HG02840 (cell line): ENCODE data around the gene METTL3.
A peak's percentile ranks its signal among the peaks of the same experiment; 100 is the strongest.

Experiments used
- ATAC-seq: cut with Tn5 transposase; IDR thresholded peaks from one replicate; pipeline ENCODE4 v1.9.1; 2021; ENCODE audit warnings: mild to moderate bottlenecking, moderate library complexity, moderate number of reproducible peaks; ENCODE audit not compliant: unreplicated experiment, low FRiP score

METTL3 gene

DNA sequence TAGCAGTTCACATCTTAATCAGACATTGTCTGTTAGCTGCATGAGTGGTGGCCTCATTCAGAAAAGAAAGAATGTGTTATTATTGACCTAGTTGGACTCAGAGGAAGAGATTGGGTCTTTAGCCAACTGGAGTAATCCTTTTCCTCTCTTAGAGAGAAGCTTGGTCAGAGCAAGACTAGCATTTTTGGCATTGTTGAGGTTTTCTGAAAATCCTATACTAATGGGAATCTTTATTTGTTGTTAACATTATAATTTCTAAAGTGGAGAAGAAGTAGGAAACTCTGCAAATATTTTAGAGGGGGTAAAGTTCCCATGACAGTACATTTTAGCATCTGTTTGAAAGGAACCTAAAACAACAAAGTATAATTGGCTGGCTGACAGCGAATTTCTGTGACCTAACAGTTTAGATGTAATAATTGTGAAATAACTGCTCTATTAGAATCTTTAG is 24.5 kb downstream of the METTL3 start:
- ATAC-seq, result no peak

DNA sequence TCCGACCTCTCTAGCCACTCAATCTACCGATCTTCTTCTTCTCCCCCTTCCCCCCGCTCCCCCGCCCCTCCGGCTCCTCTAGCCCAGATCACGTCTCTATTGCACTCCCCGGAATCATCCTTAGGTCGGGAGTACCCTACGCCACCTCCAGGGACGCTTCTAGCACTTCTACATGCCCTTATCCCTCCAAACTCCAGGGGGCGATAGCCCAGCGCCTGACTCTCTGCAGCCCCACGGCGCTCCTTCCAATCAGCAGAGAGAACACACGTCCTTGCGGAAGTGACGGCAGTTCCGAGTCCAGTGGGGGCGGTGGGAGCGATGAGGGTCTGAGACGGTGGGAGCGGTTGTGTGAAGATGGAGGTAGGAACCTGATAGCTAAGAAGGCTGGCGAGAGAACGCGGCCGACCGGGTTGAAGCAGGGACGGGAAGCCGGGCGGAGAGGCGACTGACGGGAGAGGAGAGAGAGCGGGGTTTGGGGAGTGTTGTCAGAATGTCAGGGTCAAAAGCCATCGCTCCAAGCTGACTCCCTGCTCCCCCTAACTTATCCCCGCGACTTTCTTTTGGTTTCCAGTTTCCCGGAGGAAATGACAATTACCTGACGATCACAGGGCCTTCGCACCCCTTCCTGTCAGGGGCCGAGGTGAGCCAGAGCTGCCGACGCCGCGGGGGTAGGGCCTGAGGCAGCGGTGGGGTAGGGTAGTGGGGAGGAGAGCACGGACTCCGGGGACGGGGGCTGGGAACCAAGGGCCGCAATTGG is 34.0 kb downstream of the METTL3 start, which contains the start of the genes RAB2B and TOX4:
Gene RAB2B, minus strand, starts transcription at position 35 of the 757 bp plus-strand sequence. CDS start 87 bp downstream, outside the sequence.
Gene TOX4, plus strand, starts transcription at position 271 of the 757 bp plus-strand sequence. Its CDS starts 84 bp downstream, at position 355.
- ATAC-seq, result peak; percentile 99

DNA sequence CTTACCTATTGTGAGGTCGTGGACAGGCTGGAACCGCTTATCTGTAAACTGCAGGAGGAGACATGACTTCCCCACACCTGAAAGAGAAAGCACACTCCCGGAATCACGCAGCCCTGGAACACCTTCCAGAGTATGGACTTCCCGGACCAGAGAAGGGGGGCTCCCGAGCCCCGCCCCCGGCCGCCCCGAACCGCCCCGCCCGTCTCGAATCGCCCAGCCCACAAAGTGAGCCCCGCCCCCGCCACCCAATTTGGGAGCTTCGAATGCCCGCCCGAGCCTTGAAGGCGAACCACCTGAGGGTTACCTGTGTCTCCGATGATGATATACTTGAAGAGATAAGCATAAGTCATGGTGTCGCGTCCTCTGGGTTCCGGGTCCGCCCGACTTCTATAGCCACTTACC is 34.6 kb downstream of the METTL3 start:
- ATAC-seq, result peak; percentile 35

DNA sequence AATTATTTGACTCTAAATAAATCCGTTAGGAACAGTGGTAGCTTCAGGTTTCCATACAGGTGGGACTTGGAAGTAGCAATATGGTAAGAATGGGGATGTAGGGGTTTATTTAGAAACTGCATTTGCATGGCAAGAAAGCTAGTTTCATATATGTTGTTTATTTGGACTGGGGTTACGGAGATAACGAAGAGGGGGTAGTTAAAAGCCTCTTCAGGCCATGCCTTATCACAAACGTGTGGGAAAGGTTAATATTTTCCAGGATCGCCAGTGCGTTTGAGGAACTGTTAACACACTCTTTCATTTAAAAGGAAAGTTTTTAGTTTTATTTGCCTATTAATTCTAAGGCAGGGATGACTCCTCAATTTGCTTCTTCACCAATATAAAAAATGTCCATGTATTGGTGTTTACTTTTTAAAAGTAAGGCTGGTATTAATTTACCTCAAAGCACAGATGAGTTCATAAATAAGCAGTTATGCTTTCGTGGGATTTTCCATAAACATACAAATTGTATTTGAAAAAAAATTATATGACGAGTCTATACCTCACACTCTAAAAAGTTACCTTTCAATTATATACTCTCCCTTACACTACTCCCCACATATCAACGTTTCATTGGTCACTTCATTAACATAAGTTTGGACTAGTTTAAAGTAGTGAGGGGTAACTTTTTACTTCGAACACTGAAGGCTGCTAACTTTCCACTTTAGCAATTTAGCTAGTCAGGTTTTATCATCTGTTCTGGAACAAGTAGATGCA is 35.2 kb downstream of the METTL3 start:
- ATAC-seq, result no peak

DNA sequence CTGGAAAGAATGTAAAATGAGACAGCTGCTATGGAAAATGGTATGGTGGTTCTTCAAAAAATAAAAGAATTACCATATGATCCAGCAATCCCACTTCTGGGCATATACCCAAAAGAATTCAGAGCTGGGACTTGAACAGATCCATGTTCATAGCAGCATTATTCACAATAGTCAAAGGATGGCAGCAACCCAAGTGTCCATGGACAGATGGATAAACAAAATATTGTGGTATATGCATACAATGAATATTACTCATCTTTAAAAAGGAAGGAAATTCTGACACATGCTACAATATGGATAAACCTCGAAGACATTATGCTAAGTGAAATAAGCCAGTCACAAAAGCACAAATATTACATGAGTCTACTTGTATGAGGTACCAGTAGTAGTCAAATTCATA is 43.5 kb downstream of the METTL3 start:
- ATAC-seq, result no peak

DNA sequence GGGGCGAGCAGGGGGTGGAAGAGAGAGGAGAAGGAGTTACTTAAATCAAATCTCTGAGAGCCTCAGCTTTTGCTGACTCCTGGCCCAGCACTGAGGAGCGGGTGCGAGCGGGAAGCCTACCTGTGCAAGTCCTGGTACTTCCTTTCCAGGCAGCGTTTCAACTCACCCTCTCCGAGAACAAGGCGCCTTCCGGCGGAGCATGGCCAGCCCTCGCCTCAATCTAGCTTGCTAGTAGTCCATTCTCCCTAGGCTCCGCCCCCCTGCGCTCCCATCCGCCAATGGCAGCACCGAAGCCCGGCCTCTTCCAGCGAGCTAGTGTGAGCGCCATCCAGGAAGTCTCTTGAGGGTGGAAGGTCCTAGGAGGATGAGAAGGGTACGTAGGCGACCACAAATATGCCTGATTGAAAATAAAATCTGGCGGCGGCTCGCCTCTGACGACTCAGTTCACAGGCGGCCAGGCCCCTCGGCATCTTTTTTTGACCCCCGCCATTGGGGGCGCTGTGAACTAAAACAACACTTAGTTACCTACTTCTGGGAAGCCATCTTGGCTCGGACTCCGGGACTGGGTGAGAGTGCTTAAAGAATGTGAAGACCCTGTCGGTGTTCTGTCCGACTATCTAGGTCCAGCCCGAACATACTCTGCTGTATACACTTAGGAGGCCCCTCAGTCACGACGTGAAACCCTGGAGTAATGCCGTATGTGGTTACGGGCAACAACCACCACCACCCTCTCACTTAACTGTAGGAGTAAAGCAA is 55.0 kb downstream of the METTL3 start, which contains the start of gene CHD8:
Gene CHD8, minus strand, starts transcription at position 212 of the 756 bp plus-strand sequence. CDS start 24,480 bp downstream, outside the sequence.
- ATAC-seq, result peak; percentile 96

DNA sequence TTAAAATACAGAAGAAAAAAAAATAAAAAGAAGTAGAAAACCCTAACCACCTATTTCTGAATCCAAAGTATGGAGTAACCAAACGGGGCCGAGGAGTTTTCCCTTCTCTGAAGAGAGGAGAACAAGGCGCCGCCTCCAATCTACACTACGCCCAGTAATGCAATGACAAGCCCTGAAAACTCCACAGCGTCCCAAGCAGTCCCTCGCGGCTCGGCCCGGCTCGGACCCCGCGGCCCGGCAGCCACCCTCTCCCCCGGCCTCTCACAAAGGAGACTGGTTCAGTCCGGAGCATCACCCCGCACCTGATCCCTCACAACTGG is 55.6 kb downstream of the METTL3 start:
- peak; percentile 17 for ATAC-seq

DNA sequence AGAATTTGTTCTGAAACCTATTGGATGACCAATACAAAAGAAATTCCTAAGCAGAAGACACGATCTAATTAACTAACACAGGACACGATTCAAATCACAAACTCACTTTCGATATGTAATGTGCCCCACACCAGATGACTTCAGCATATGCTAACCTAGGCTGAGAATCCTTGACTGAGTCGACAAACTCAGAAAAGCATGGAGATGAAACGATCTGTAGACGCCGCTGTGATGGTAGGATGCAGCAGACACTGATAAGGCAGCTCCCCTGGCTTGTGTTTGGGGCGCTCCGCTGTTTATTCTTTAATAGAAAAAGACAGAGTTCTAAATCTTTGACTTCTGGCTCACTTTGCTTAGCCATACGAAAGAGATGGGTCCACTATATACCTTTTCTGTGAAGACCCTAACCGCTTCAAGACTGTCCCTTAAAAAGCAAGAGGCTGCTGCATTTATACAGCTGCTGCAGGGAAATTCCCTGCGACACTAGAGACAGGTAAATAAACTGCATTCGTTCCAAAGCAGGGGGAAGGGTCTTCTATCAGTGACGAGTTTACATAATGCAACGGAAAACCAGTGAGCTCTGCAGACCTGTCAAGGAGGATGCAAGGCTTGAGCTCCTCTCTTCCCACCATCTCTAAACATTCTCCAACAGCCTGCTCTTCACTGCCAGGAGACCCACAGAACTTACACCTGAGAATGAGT is 56.1 kb downstream of the METTL3 start:
- ATAC-seq, result no peak

DNA sequence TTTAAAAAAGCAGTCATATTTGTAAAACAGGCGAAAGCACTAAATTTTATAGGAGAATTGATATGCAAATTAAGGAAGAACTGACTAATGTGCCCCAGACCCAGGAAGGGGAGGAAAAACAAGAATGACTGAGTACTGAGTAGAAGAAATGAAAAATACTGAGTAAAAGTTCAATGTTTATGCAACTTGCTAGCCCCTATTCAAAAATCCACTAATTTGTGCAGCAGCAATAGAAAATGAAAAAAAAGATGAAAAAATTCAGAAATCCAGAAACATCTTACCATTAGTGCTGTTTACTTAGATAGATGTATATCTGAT is 61.3 kb downstream of the METTL3 start:
- ATAC-seq, result no peak
